HEK293 (cell line): ENCODE data around the gene SIRPA.

Experiments used
- CTCF ChIA-PET: fragments of 350-600 bp; formaldehyde crosslinking; extraction: SDS; loops from one replicate; lab custom pipeline; 2021; ENCODE audit warnings: antibody characterized with exemption; lab: Yijun Ruan, JAX
- POLR2A ChIA-PET: fragments of 300-600 bp; formaldehyde crosslinking; extraction: SDS; loops from one replicate; lab custom pipeline; 2020; ENCODE audit warnings: antibody characterized with exemption, inconsistent platforms; lab: Yijun Ruan, JAX
- H3K27ac ChIP-seq: fragments of 200-500 bp; sonication (Bioruptor generic); 2 replicates; pipeline ENCODE4 v1.5.1; 2014; ENCODE audit warnings: low read depth, low read length, control low read depth, inconsistent platforms; ENCODE audit errors: extremely low read depth
- H3K36me3 ChIP-seq, 2 experiments: fragments of 200-500 bp in 1 of 2; sonication (Bioruptor generic) in 1 of 2; 1 replicate in 1 of 2; 2 replicates in 1 of 2; pipeline ENCODE4 v1.5.1; 2014 to 2017; ENCODE audit warnings: inconsistent platforms in 2 of 2, low read length in 2 of 2; ENCODE audit not compliant: control insufficient read depth in 2 of 2, insufficient read depth in 1 of 2
- H3K4me1 ChIP-seq: fragments of 200-500 bp; sonication (Bioruptor generic); 2 replicates; pipeline ENCODE4 v1.5.1; 2014; ENCODE audit warnings: mild to moderate bottlenecking, low read length, inconsistent platforms; ENCODE audit not compliant: control insufficient read depth, insufficient read depth
- H3K4me3 ChIP-seq: 2 replicates; pipeline ENCODE4 v1.5.1; 2011; ENCODE audit warnings: low read depth, mild to moderate bottlenecking, control low read depth, low read length, moderate library complexity
- H3K9me3 ChIP-seq: fragments of 200-500 bp; sonication (Bioruptor generic); 2 replicates; pipeline ENCODE4 v1.5.1; 2014; ENCODE audit warnings: low read depth, low read length, inconsistent platforms; ENCODE audit not compliant: control insufficient read depth, insufficient read depth
- FEZF1 ChIP-seq: fragments of 450-650 bp; formaldehyde crosslinking; IDR thresholded peaks from 2 replicates; pipeline ENCODE4 v1.5.1; 2016; ENCODE audit warnings: missing biosample characterization, missing genetic modification characterization
- IKZF3 ChIP-seq: fragments of 450-650 bp; IDR thresholded peaks from 2 replicates; pipeline ENCODE4 v1.5.0; 2018; ENCODE audit warnings: missing biosample characterization, mild to moderate bottlenecking, missing genetic modification characterization, moderate library complexity
- ZBTB20 ChIP-seq: fragments of 450-650 bp; formaldehyde crosslinking; IDR thresholded peaks from 2 replicates; pipeline ENCODE4 v1.5.1; 2016; ENCODE audit warnings: missing biosample characterization, missing genetic modification characterization
- ZNF138 ChIP-seq: fragments of 450-650 bp; formaldehyde crosslinking; IDR thresholded peaks from 2 replicates; pipeline ENCODE4 v1.5.1; 2016; ENCODE audit warnings: missing biosample characterization, missing genetic modification characterization, borderline replicate concordance
- ZNF169 ChIP-seq: fragments of 450-650 bp; formaldehyde crosslinking; IDR thresholded peaks from 2 replicates; pipeline ENCODE4 v1.5.1; 2016; ENCODE audit warnings: missing biosample characterization, missing genetic modification characterization
- ZNF394 ChIP-seq: fragments of 450-650 bp; formaldehyde crosslinking; IDR thresholded peaks from 2 replicates; pipeline ENCODE4 v1.5.1; 2016; ENCODE audit warnings: missing biosample characterization, missing genetic modification characterization, mild to moderate bottlenecking, moderate library complexity, borderline replicate concordance
- ZNF426 ChIP-seq: fragments of 450-650 bp; formaldehyde crosslinking; IDR thresholded peaks from 2 replicates; pipeline ENCODE4 v1.5.1; 2017; ENCODE audit warnings: missing biosample characterization, missing genetic modification characterization, mild to moderate bottlenecking, inconsistent platforms, moderate library complexity
- ZNF433 ChIP-seq: fragments of 450-650 bp; formaldehyde crosslinking; IDR thresholded peaks from 2 replicates; pipeline ENCODE4 v1.5.1; 2016; ENCODE audit warnings: missing biosample characterization, missing genetic modification characterization, low read depth
- ZNF488 ChIP-seq: fragments of 450-650 bp; formaldehyde crosslinking; IDR thresholded peaks from 2 replicates; pipeline ENCODE4 v1.5.1; 2016; ENCODE audit warnings: missing biosample characterization, missing genetic modification characterization
- ZNF510 ChIP-seq: fragments of 450-650 bp; formaldehyde crosslinking; IDR thresholded peaks from 2 replicates; pipeline ENCODE4 v1.5.1; 2018; ENCODE audit warnings: mild to moderate bottlenecking, missing genetic modification characterization, missing biosample characterization; ENCODE audit not compliant: insufficient replicate concordance
- ZNF621 ChIP-seq: fragments of 450-650 bp; formaldehyde crosslinking; IDR thresholded peaks from 2 replicates; pipeline ENCODE4 v1.5.1; 2017; ENCODE audit warnings: missing biosample characterization, missing genetic modification characterization
- ZNF624 ChIP-seq: fragments of 450-650 bp; formaldehyde crosslinking; IDR thresholded peaks from 2 replicates; pipeline ENCODE4 v1.5.1; 2017; ENCODE audit warnings: missing biosample characterization, missing genetic modification characterization
- ZNF658 ChIP-seq: fragments of 450-650 bp; formaldehyde crosslinking; IDR thresholded peaks from 2 replicates; pipeline ENCODE4; 2016; ENCODE audit warnings: missing biosample characterization, missing genetic modification characterization
- ZNF677 ChIP-seq: fragments of 450-650 bp; IDR thresholded peaks from 2 replicates; pipeline ENCODE4 v1.5.0; 2018; ENCODE audit warnings: missing biosample characterization, mild to moderate bottlenecking, missing genetic modification characterization, moderate library complexity
- ZNF701 ChIP-seq: fragments of 450-650 bp; formaldehyde crosslinking; IDR thresholded peaks from 2 replicates; pipeline ENCODE4 v1.5.1; 2016; ENCODE audit warnings: missing biosample characterization, missing genetic modification characterization
- ZNF704 ChIP-seq: fragments of 450-650 bp; formaldehyde crosslinking; IDR thresholded peaks from 2 replicates; pipeline ENCODE4 v1.5.1; 2016; ENCODE audit warnings: missing biosample characterization, missing genetic modification characterization
- ZNF792 ChIP-seq: fragments of 450-650 bp; formaldehyde crosslinking; IDR thresholded peaks from 2 replicates; pipeline ENCODE4 v1.5.1; 2016; ENCODE audit warnings: missing biosample characterization, missing genetic modification characterization
- ZNF830 ChIP-seq: fragments of 450-650 bp; IDR thresholded peaks from 2 replicates; pipeline ENCODE4 v1.5.0; 2018; ENCODE audit warnings: missing biosample characterization, missing genetic modification characterization, low read depth, mild to moderate bottlenecking, moderate library complexity
- ZSCAN4 ChIP-seq: fragments of 450-650 bp; formaldehyde crosslinking; IDR thresholded peaks from 2 replicates; pipeline ENCODE4 v1.5.1; 2017; ENCODE audit warnings: missing biosample characterization, missing genetic modification characterization
- TF ChIP-seq, protein P1 (sequence below): fragments of 450-650 bp; formaldehyde crosslinking; IDR thresholded peaks from 2 replicates; pipeline ENCODE4 v1.5.1; 2016; ENCODE audit warnings: missing biosample characterization, missing genetic modification characterization
- TF ChIP-seq, protein P2 (sequence below): fragments of 450-650 bp; formaldehyde crosslinking; IDR thresholded peaks from 2 replicates; pipeline ENCODE4 v1.5.1; 2017; ENCODE audit warnings: missing biosample characterization, missing genetic modification characterization
- TF ChIP-seq, protein P3 (sequence below): fragments of 450-650 bp; formaldehyde crosslinking; IDR thresholded peaks from 2 replicates; pipeline ENCODE4 v1.5.1; 2017; ENCODE audit warnings: missing biosample characterization, missing genetic modification characterization

The SIRPA gene

GRCh38 chr20:1959156-1959555 lies 63.9 kb downstream of the SIRPA start:
- Histone ChIP-seq H3K9me3 (no peaks in the 10 kb centered on the region), H3K4me1 (no peaks in the 10 kb centered on the region), H3K4me3 (no peak overlapping the region), H3K36me3 (no peaks in the 10 kb centered on the region), H3K27ac (no peak overlapping the region)
- ChIA-PET CTCF (interaction anchor here (0.8 to 1.3 kb wide), 3 partner anchors 159 to 494 kb away, joined by 4 read pairs; no protein-coding TSS in a partner anchor), POLR2A (no interaction called here)
- no peak for TF ChIP-seq ZNF169 (tag by site-specific recombination)
- TF ChIP-seq ZNF621 (tag by site-specific recombination), result no peak
- no peak for TF ChIP-seq ZSCAN4 (tag by site-specific recombination)
- TF ChIP-seq, protein P1, sequence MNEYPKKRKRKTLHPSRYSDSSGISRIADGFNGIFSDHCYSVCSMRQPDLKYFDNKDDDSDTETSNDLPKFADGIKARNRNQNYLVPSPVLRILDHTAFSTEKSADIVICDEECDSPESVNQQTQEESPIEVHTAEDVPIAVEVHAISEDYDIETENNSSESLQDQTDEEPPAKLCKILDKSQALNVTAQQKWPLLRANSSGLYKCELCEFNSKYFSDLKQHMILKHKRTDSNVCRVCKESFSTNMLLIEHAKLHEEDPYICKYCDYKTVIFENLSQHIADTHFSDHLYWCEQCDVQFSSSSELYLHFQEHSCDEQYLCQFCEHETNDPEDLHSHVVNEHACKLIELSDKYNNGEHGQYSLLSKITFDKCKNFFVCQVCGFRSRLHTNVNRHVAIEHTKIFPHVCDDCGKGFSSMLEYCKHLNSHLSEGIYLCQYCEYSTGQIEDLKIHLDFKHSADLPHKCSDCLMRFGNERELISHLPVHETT (tag by site-specific recombination), result no peak
- TF ChIP-seq, protein P2, sequence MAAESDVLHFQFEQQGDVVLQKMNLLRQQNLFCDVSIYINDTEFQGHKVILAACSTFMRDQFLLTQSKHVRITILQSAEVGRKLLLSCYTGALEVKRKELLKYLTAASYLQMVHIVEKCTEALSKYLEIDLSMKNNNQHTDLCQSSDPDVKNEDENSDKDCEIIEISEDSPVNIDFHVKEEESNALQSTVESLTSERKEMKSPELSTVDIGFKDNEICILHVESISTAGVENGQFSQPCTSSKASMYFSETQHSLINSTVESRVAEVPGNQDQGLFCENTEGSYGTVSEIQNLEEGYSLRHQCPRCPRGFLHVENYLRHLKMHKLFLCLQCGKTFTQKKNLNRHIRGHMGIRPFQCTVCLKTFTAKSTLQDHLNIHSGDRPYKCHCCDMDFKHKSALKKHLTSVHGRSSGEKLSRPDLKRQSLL (tag by site-specific recombination), result no peak
- no peak for TF ChIP-seq ZNF701 (tag by site-specific recombination)
- no peak for TF ChIP-seq ZNF488
- TF ChIP-seq ZNF426, result no peak
- TF ChIP-seq IKZF3 (tag by site-specific recombination), result no peak

DNA sequence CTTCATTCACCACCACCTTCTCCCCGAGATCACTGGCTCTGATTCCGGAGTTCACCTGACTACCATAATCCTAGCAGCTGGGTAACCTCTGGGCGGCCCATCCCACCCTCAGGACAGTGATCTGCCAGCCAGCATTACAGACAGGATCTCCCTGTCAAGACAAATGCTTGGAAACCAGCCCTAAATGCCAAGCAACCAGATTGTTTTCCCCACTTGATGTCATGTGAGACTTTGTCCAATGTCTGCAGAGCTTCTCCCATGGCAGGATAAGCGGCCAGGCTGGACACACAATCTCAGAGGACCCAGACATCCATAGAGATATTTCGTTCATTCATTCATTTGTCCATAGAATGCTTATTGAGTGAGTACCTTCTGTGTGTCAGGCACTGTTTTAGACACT lies 66.2 kb downstream of the SIRPA start:
- ChIA-PET POLR2A (no interaction called here), CTCF (interaction anchor here (0.6 to 1.6 kb wide), 4 partner anchors 41 to 211 kb away, joined by 3 to 6 read pairs (median 4); no protein-coding TSS in a partner anchor)
- TF ChIP-seq ZNF624 (tag by site-specific recombination) (no peak), ZNF677 (tag by site-specific recombination) (no peak), ZNF433 (tag by site-specific recombination) (no peak), ZSCAN4 (tag by site-specific recombination) (no peak), ZNF792 (tag by site-specific recombination) (no peak), ZNF138 (no peak), ZNF658 (tag by site-specific recombination) (no peak), ZNF510 (tag by site-specific recombination) (no peak), FEZF1 (tag by site-specific recombination) (no peak), ZNF394 (no peak), ZNF704 (tag by site-specific recombination) (no peak), ZNF830 (tag by site-specific recombination) (no peak), ZBTB20 (no peak), ZNF621 (tag by site-specific recombination) (no peak)
- TF ChIP-seq, protein P3, sequence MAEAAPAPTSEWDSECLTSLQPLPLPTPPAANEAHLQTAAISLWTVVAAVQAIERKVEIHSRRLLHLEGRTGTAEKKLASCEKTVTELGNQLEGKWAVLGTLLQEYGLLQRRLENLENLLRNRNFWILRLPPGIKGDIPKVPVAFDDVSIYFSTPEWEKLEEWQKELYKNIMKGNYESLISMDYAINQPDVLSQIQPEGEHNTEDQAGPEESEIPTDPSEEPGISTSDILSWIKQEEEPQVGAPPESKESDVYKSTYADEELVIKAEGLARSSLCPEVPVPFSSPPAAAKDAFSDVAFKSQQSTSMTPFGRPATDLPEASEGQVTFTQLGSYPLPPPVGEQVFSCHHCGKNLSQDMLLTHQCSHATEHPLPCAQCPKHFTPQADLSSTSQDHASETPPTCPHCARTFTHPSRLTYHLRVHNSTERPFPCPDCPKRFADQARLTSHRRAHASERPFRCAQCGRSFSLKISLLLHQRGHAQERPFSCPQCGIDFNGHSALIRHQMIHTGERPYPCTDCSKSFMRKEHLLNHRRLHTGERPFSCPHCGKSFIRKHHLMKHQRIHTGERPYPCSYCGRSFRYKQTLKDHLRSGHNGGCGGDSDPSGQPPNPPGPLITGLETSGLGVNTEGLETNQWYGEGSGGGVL, result no peak
- Histone ChIP-seq H3K4me1 (no peaks in the 10 kb centered on the region), H3K36me3 (no peaks in the 10 kb centered on the region), H3K27ac (no peak overlapping the region), H3K9me3 (no peaks in the 10 kb centered on the region), H3K4me3 (no peak overlapping the region)
